Pons (tissue), 1 donor: ENCODE measurements around the gene AGO4.
"Not testable (repeated sequence)": the region's sequence is repeated elsewhere in the genome, so short reads cannot be mapped to it uniquely, and the experiment has no call there.

ENCODE experiments used
- DNase-seq: peaks from one replicate; pipeline ENCODE4 v3.0.0-alpha.2; 2016; ENCODE audit warnings: low spot score

The AGO4 gene

GRCh38 chr1:35863881-35864625 lies 56.2 kb downstream of the AGO4 start:
- DNase-seq, result no peak

- DNase-seq, result no peak
These were observed 57.0 kb downstream of the AGO4 start for GRCh38 chr1:35864813-35865212.

- no peak for DNase-seq
These were observed 59.2 kb downstream of the AGO4 start for GRCh38 chr1:35866991-35867390.

- not testable (repeated sequence) for DNase-seq
These were observed 61.6 kb downstream of the AGO4 start for GRCh38 chr1:35869245-35869950.

- no peak for DNase-seq
These were observed 63.0 kb downstream of the AGO4 start for GRCh38 chr1:35870651-35871309.

GRCh38 chr1:35873243-35873750 lies 65.5 kb downstream of the AGO4 start:
- DNase-seq, result no peak

- not testable (repeated sequence) for DNase-seq
These were observed 66.3 kb downstream of the AGO4 start for GRCh38 chr1:35874115-35874514.

- DNase-seq, result no peak
These were observed 69.2 kb downstream of the AGO4 start for GRCh38 chr1:35876988-35877387.

- DNase-seq, result no peak
These were observed 74.0 kb downstream of the AGO4 start for GRCh38 chr1:35881850-35882273.

GRCh38 chr1:35882586-35882944 lies 74.7 kb downstream of the AGO4 start:
- DNase-seq, result no peak

- DNase-seq, result peak; percentile 89
These were observed 75.3 kb downstream of the AGO4 start, which contains the start of gene AGO1 for GRCh38 chr1:35882945-35883634. TSS of gene AGO1 (plus strand) at chr1:35883209. CDS start at chr1:35883422, 213 bp downstream.

GRCh38 chr1:35883635-35884101 lies 75.9 kb downstream of the AGO4 start:
- no peak for DNase-seq

- DNase-seq, result no peak
These were observed 77.1 kb downstream of the AGO4 start for GRCh38 chr1:35884934-35885333.

- DNase-seq, result no peak
These were observed 78.2 kb downstream of the AGO4 start for GRCh38 chr1:35885961-35886558.

- no peak for DNase-seq
These were observed 79.0 kb downstream of the AGO4 start for GRCh38 chr1:35886577-35887431.

GRCh38 chr1:35887508-35887907 lies 79.7 kb downstream of the AGO4 start:
- DNase-seq, result no peak

- no peak for DNase-seq
These were observed 80.4 kb downstream of the AGO4 start for GRCh38 chr1:35888255-35888654.

- not testable (repeated sequence) for DNase-seq
These were observed 81.2 kb downstream of the AGO4 start for GRCh38 chr1:35888981-35889380.

- no peak for DNase-seq
These were observed 85.4 kb downstream of the AGO4 start for GRCh38 chr1:35893051-35893879.

GRCh38 chr1:35894183-35894582 lies 86.4 kb downstream of the AGO4 start:
- DNase-seq, result peak; percentile 71
